DOHH2 (cell line): Measurements from ENCODE around the gene WWOX.

Source experiments
- H3F3A ChIP-seq: fragments of 200-600 bp; sonication (generic), shearing (Covaris generic); 2 replicates; pipeline ENCODE4 v1.6.0; 2016; ENCODE audit warnings: antibody characterized with exemption, mild to moderate bottlenecking; ENCODE audit not compliant: control insufficient read depth, insufficient read depth
- H3K27ac ChIP-seq: fragments of 200-600 bp; sonication (generic); 2 replicates; pipeline ENCODE4 v1.5.1; 2014; ENCODE audit warnings: low read depth, mild to moderate bottlenecking, low read length, moderate library complexity
- H3K27me3 ChIP-seq: fragments of 200-600 bp; sonication (generic); 2 replicates; pipeline ENCODE4 v1.6.1; 2014; ENCODE audit warnings: mild to moderate bottlenecking, low read length, mixed read lengths; ENCODE audit not compliant: control insufficient read depth
- H3K36me3 ChIP-seq: fragments of 200-600 bp; sonication (generic); 2 replicates; pipeline ENCODE4 v1.6.1; 2014; ENCODE audit warnings: mild to moderate bottlenecking, low read length, moderate library complexity, mixed read lengths; ENCODE audit not compliant: control insufficient read depth
- H3K4me1 ChIP-seq: fragments of 200-600 bp; sonication (generic); 2 replicates; pipeline ENCODE4 v1.6.1; 2014; ENCODE audit warnings: mild to moderate bottlenecking, low read length, mixed read lengths; ENCODE audit not compliant: control insufficient read depth
- H3K4me2 ChIP-seq: fragments of 200-600 bp; sonication (generic); 2 replicates; pipeline ENCODE4 v1.6.0; 2014; ENCODE audit warnings: mild to moderate bottlenecking, low read length, moderate library complexity
- H3K4me3 ChIP-seq: fragments of 200-600 bp; sonication (generic); 2 replicates; pipeline ENCODE4 v1.5.1; 2014; ENCODE audit warnings: mild to moderate bottlenecking, low read length, mixed read lengths
- H3K79me2 ChIP-seq: fragments of 200-600 bp; sonication (generic); 2 replicates; pipeline ENCODE4 v1.6.1; 2014; ENCODE audit warnings: mild to moderate bottlenecking, low read length, mixed read lengths; ENCODE audit not compliant: control insufficient read depth
- H3K9me2 ChIP-seq: fragments of 200-600 bp; sonication (generic); replicated peaks from 2 replicates; pipeline ENCODE4 v1.6.1; 2014; ENCODE audit warnings: mild to moderate bottlenecking, low read length, mixed read lengths; ENCODE audit not compliant: control insufficient read depth
- H3K9me3 ChIP-seq: fragments of 200-600 bp; sonication (generic); 2 replicates; pipeline ENCODE4 v1.6.1; 2014; ENCODE audit warnings: antibody characterized with exemption, low read length, mixed read lengths; ENCODE audit not compliant: control insufficient read depth, insufficient read depth
- H4K20me1 ChIP-seq: fragments of 200-600 bp; sonication (generic); 2 replicates; pipeline ENCODE4 v1.6.0; 2014; ENCODE audit warnings: low read depth, mild to moderate bottlenecking, antibody characterized with exemption, low read length, moderate library complexity; ENCODE audit not compliant: control insufficient read depth, insufficient read depth
- EZH2phosphoT487 ChIP-seq: fragments of 200-600 bp; sonication (generic); IDR thresholded peaks from 2 replicates; pipeline ENCODE4 v1.6.1; 2017; ENCODE audit warnings: borderline replicate concordance, mild to moderate bottlenecking, antibody characterized with exemption, low read length, moderate library complexity, mixed read lengths
- TF ChIP-seq, protein P1 (sequence below): fragments of 200-600 bp; sonication (generic); IDR thresholded peaks from one replicate; pipeline ENCODE4 v1.5.1; 2014; ENCODE audit warnings: antibody characterized with exemption, mild to moderate bottlenecking, low read depth, low read length; ENCODE audit not compliant: poor library complexity, severe bottlenecking

Gene WWOX

DNA sequence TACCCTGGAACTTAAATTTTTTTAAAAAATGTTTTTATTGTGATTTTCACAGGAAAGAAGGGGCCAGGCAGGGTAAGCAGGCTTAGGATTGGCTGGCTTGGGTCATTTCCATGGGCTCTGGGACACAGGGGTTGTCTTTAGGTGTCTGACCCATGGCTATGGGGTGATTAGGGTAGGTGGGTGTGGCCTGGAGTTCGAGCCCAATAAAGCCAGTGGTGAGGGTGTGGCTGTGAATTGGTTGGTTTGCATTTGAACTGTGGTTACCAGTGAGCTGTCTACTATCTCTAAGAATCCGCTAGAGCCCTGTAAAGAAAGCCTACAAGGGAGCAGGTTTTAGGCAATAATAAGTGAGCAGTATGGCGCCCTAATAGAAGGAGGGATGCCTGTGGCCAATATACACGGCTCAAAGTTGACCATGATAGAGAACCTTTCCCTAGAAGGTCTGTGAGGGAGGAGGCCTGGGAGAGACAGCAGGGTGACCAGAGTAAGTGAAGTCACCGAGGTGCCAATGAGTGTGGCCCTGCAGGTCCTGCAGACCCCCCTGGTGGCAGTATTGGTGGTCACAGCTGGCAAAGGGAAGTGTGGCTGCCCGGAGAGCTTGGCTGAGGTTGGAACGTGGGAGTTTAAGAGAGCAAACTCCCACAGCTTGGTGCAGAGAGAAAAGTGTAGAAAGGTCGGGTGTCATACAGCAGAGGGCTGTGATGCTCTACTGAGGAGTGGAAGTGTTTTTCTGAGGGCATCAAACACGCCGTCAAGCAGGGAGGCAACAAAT is 454.0 kb downstream of the WWOX start:
- no peaks in the 10 kb centered on the region for H3K4me1 ChIP-seq
- H3K9me2 ChIP-seq: no peaks in the 10 kb centered on the region
- no peaks in the 10 kb centered on the region for H3K27me3 ChIP-seq
- no peak for TF ChIP-seq EZH2phosphoT487
- TF ChIP-seq, protein P1, sequence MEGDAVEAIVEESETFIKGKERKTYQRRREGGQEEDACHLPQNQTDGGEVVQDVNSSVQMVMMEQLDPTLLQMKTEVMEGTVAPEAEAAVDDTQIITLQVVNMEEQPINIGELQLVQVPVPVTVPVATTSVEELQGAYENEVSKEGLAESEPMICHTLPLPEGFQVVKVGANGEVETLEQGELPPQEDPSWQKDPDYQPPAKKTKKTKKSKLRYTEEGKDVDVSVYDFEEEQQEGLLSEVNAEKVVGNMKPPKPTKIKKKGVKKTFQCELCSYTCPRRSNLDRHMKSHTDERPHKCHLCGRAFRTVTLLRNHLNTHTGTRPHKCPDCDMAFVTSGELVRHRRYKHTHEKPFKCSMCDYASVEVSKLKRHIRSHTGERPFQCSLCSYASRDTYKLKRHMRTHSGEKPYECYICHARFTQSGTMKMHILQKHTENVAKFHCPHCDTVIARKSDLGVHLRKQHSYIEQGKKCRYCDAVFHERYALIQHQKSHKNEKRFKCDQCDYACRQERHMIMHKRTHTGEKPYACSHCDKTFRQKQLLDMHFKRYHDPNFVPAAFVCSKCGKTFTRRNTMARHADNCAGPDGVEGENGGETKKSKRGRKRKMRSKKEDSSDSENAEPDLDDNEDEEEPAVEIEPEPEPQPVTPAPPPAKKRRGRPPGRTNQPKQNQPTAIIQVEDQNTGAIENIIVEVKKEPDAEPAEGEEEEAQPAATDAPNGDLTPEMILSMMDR: no peak
- H3K4me2 ChIP-seq: no peak overlapping the region
- no peaks in the 10 kb centered on the region for H4K20me1 ChIP-seq
- H3K36me3 ChIP-seq: no peaks in the 10 kb centered on the region
- H3F3A ChIP-seq: no peaks in the 10 kb centered on the region
- no peaks in the 10 kb centered on the region for H3K9me3 ChIP-seq
- H3K4me3 ChIP-seq: no peak overlapping the region
- H3K79me2 ChIP-seq: no peaks in the 10 kb centered on the region
- no peak overlapping the region for H3K27ac ChIP-seq

DNA sequence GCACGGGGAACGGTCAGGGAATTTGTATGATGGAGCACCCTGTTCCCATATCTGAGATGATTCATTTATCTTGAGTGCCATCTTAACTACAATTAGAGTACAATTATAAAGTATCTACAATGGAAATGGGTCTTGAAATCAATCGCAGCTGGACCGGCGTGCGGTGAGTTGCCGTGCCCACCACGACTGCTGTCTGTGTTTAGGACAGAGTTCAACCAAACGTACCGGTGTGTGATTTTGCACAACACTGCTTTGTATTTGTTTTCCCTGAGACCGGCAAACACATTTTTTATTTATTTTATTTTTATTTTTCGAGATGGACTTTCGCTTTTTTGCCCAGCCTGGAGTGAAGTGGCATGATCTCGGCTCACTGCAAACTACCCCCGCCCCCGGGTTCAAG is 457.0 kb downstream of the WWOX start:
- no peaks in the 10 kb centered on the region for H3K9me3 ChIP-seq
- no peaks in the 10 kb centered on the region for H3F3A ChIP-seq
- no peaks in the 10 kb centered on the region for H3K4me1 ChIP-seq
- H3K9me2 ChIP-seq: no peaks in the 10 kb centered on the region
- H3K27ac ChIP-seq: no peak overlapping the region
- no peak overlapping the region for H3K4me2 ChIP-seq
- no peaks in the 10 kb centered on the region for H3K36me3 ChIP-seq
- H3K4me3 ChIP-seq: no peak overlapping the region
- H4K20me1 ChIP-seq: no peaks in the 10 kb centered on the region
- no peak for TF ChIP-seq EZH2phosphoT487
- TF ChIP-seq, protein P1: no peak
- H3K79me2 ChIP-seq: no peaks in the 10 kb centered on the region
- H3K27me3 ChIP-seq: no peaks in the 10 kb centered on the region

DNA sequence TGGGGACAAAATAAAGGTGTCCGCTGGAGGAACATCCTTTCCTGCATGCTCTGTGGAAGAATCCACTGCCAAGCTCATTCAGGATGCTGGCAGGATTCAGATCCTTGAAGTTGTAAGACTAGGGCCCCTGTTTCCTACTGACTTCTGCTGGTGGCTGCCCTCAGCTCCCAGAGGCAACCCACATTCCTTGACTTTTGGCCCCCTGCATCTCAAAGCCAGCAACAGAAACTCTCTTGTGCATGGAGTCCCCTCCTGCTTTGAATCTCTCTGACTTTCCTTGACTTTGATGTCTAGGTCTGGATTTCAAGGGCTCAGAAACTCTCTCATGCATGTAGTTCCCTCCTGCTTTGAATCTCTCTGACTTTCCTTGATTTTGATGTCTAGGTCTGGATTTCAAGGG is 461.5 kb downstream of the WWOX start:
- Histone ChIP-seq H3K36me3 (no peaks in the 10 kb centered on the region), H3K4me1 (peaks cover 5% of the 10 kb centered on the region; the same call in 1 of the 2 replicates), H3K9me2 (no peaks in the 10 kb centered on the region), H3K9me3 (no peaks in the 10 kb centered on the region), H3K27ac (no peak overlapping the region), H3K79me2 (no peaks in the 10 kb centered on the region), H3K4me3 (no peak overlapping the region), H3K27me3 (no peaks in the 10 kb centered on the region), H3F3A (no peaks in the 10 kb centered on the region), H3K4me2 (no peak overlapping the region), H4K20me1 (no peaks in the 10 kb centered on the region)
- no peak for TF ChIP-seq EZH2phosphoT487
- TF ChIP-seq, protein P1: no peak
